Endometrial microvascular endothelial cells (primary cell): ENCODE results near the gene SHISA4. TPM values are rescaled to one million over a fixed set of nuclear protein-coding genes. Genes with fewer than 3 reads are reported as not detected.
"Not testable (repeated sequence)": the region's sequence is repeated elsewhere in the genome, so short reads cannot be mapped to it uniquely, and the experiment has no call there.

Source experiments
- in situ Hi-C: cut with HindIII; loops from 2 replicates; pipeline ENCODE4 v1.10.0; 2017; ENCODE audit warnings: low sequenced_read_pairs, low pct_unique_long_range_greater_than_20kb; ENCODE audit errors: inconsistent ontology term
- total RNA-seq: library from RNA; depleted of rRNA; stranded (reverse); fragments of >200 nt; gene quantifications from one replicate; pipeline ENCODE4 v1.2.3, GENCODE V29; 2015; ENCODE audit errors: inconsistent ontology term

SHISA4 gene
- total RNA-seq, 1 donor from 2014 or later, result 33.5 TPM

GRCh38 chr1:201916649-201917249, 28.1 kb downstream of the SHISA4 start:
- in situ Hi-C loops, result no loop called here

- in situ Hi-C loops, result no loop called here
Measured at GRCh38 chr1:201917362-201918033, 28.8 kb downstream of the SHISA4 start.

GRCh38 chr1:201918343-201918742, 29.6 kb downstream of the SHISA4 start:
- in situ Hi-C loops, result no loop called here

- in situ Hi-C loops, result no loop called here
Measured at GRCh38 chr1:201921952-201922558, 33.4 kb downstream of the SHISA4 start.

GRCh38 chr1:201925301-201925567, 36.5 kb downstream of the SHISA4 start:
- in situ Hi-C loops, result no loop called here

GRCh38 chr1:201925981-201926645, 37.4 kb downstream of the SHISA4 start:
- in situ Hi-C loops, result no loop called here

GRCh38 chr1:201928266-201928665, 39.6 kb downstream of the SHISA4 start:
- in situ Hi-C loops, result no loop called here

GRCh38 chr1:201930137-201930536, 41.4 kb downstream of the SHISA4 start:
- in situ Hi-C loops, result no loop called here

GRCh38 chr1:201930803-201931202, 42.1 kb downstream of the SHISA4 start:
- in situ Hi-C loops, result no loop called here

- in situ Hi-C loops, result no loop called here
Measured at GRCh38 chr1:201933840-201934430, 45.2 kb downstream of the SHISA4 start.

GRCh38 chr1:201937624-201938213, 49.0 kb downstream of the SHISA4 start:
- in situ Hi-C loops, result no loop called here

- in situ Hi-C loops, result no loop called here
Measured at GRCh38 chr1:201938440-201939035, 49.8 kb downstream of the SHISA4 start.

- in situ Hi-C loops, result no loop called here
Measured at GRCh38 chr1:201939148-201939547, 50.5 kb downstream of the SHISA4 start.

- in situ Hi-C loops, result no loop called here
Measured at GRCh38 chr1:201939574-201939973, 50.9 kb downstream of the SHISA4 start.

GRCh38 chr1:201940316-201940715, 51.6 kb downstream of the SHISA4 start:
- in situ Hi-C loops, result not testable (repeated sequence)

- in situ Hi-C loops, result no loop called here
Measured at GRCh38 chr1:201941420-201942128, 52.9 kb downstream of the SHISA4 start.

- in situ Hi-C loops, result no loop called here
Measured at GRCh38 chr1:201942129-201942495, 53.4 kb downstream of the SHISA4 start.
